Epithelial cell of proximal tubule (primary cell): ENCODE measurements around the gene PPP3R2. TPM values are rescaled to one million over a fixed set of nuclear protein-coding genes. Genes with fewer than 3 reads are reported as not detected.
"Not testable (repeated sequence)": the region's sequence is repeated elsewhere in the genome, so short reads cannot be mapped to it uniquely, and the experiment has no call there.

Experiments
- DNase-seq: peaks from one replicate; pipeline ENCODE4 v3.0.0-alpha.2; 2011; ENCODE audit warnings: low read depth
- H3K4me3 ChIP-seq: 2 replicates; pipeline ENCODE4 v1.5.1; 2011; ENCODE audit warnings: low read depth, mild to moderate bottlenecking, low read length
- CTCF ChIP-seq: conservative IDR thresholded peaks from 2 replicates; pipeline ENCODE4 v1.5.1; 2012; ENCODE audit warnings: low read depth, mild to moderate bottlenecking, low read length
- total RNA-seq: library from RNA; depleted of rRNA; stranded (reverse); fragments of >200 nt; gene quantifications from 2 replicates; pipeline ENCODE4 v1.2.3, GENCODE V29; 2015

PPP3R2 gene
- total RNA-seq, 1 donor from 2014 or later, result not detected

GRCh38 chr9:101591787-101592446 lies 2.9 kb downstream of the PPP3R2 start:
- no peak overlapping the region for H3K4me3 ChIP-seq
- TF ChIP-seq CTCF, result no peak
- no peak for DNase-seq

GRCh38 chr9:101590901-101591300 lies 3.9 kb downstream of the PPP3R2 start:
- H3K4me3 ChIP-seq, result no peak overlapping the region
- DNase-seq, result no peak
- TF ChIP-seq CTCF, result no peak

GRCh38 chr9:101590074-101590473 lies 4.7 kb downstream of the PPP3R2 start:
- not testable (repeated sequence) for H3K4me3 ChIP-seq, DNase-seq

GRCh38 chr9:101587332-101588043 lies 7.3 kb downstream of the PPP3R2 start:
- H3K4me3 ChIP-seq, result no peak overlapping the region
- no peak for DNase-seq
- TF ChIP-seq CTCF, result no peak

GRCh38 chr9:101586651-101587050 lies 8.1 kb downstream of the PPP3R2 start:
- no peak for TF ChIP-seq CTCF
- no peak for DNase-seq

GRCh38 chr9:101585740-101586139 lies 9.0 kb downstream of the PPP3R2 start:
- no peak overlapping the region for H3K4me3 ChIP-seq
- no peak for TF ChIP-seq CTCF
- DNase-seq, result no peak

More at GRCh38 chr9:101586651-101587050, 8.1 kb downstream of the PPP3R2 start:
- H3K4me3 ChIP-seq, result no peak overlapping the region

GRCh38 chr9:101582553-101582952 lies 12.2 kb downstream of the PPP3R2 start:
- TF ChIP-seq CTCF, result no peak
- DNase-seq, result no peak
- no peak overlapping the region for H3K4me3 ChIP-seq
